Panc1 (cell line): ENCODE data around the gene RAET1E. TPM values are rescaled to one million over a fixed set of nuclear protein-coding genes. Genes with fewer than 3 reads are reported as not detected.

Experiments
- ATAC-seq: fragments of 200-7000 bp; cut with Tn5 transposase; 2 replicates; pipeline ENCODE4 v1.9.1; 2020; ENCODE audit warnings: mild to moderate bottlenecking, moderate library complexity
- BruUV-seq: library from RNA; stranded (reverse); fragments of 400-500 nt; replicated peaks from 2 replicates; lab custom pipeline; 2021; lab: Mats Ljungman, UMichigan
- CTCF ChIA-PET: fragments of 300-600 bp; sonication (Branson Sonifier 250); formaldehyde crosslinking; loops from one replicate; lab custom pipeline; 2022; ENCODE audit warnings: antibody characterized with exemption; lab: Charles Lee
- POLR2A ChIA-PET: fragments of 300-600 bp; sonication (Branson Sonifier 250); formaldehyde crosslinking; loops from one replicate; lab custom pipeline; 2022; ENCODE audit warnings: antibody characterized with exemption; lab: Charles Lee
- DNase-seq: peaks from one replicate; pipeline ENCODE4 v3.0.0-alpha.2; 2010; ENCODE audit warnings: low read depth, low spot score
- H3K27ac ChIP-seq: 2 replicates; pipeline ENCODE4 v1.5.1; 2011; ENCODE audit warnings: mild to moderate bottlenecking, low read length, inconsistent platforms
- H3K27me3 ChIP-seq: fragments of 200-500 bp; sonication (Bioruptor generic); 2 replicates; pipeline ENCODE4 v1.6.0; 2014; ENCODE audit warnings: low read length, inconsistent platforms; ENCODE audit not compliant: control insufficient read depth, insufficient read depth
- H3K36me3 ChIP-seq: fragments of 200-500 bp; sonication (Bioruptor generic); 2 replicates; pipeline ENCODE4 v1.5.1; 2014; ENCODE audit warnings: inconsistent platforms, mild to moderate bottlenecking, low read length, moderate library complexity; ENCODE audit not compliant: control insufficient read depth, insufficient read depth
- H3K4me1 ChIP-seq: 2 replicates; pipeline ENCODE4 v1.5.1; 2011; ENCODE audit warnings: inconsistent platforms, mild to moderate bottlenecking, low read length, moderate library complexity; ENCODE audit not compliant: control insufficient read depth, insufficient read depth
- H3K4me3 ChIP-seq, 2 experiments: 2 replicates each; pipeline ENCODE4 v1.5.1; 2011 to 2012; ENCODE audit warnings: low read depth in 2 of 2, low read length in 2 of 2, mild to moderate bottlenecking in 2 of 2, inconsistent platforms in 1 of 2, moderate library complexity in 1 of 2
- H3K9me3 ChIP-seq: fragments of 200-500 bp; sonication (Bioruptor generic); 2 replicates; pipeline ENCODE4 v1.5.1; 2014; ENCODE audit warnings: low read depth, mild to moderate bottlenecking, inconsistent platforms, low read length, moderate library complexity; ENCODE audit not compliant: control insufficient read depth, insufficient read depth
- POLR2AphosphoS5 ChIP-seq: IDR thresholded peaks from 2 replicates; pipeline ENCODE4 v1.6.1; 2012; ENCODE audit warnings: mild to moderate bottlenecking, low read depth, low read length, moderate library complexity
- REST ChIP-seq, 2 experiments: IDR thresholded peaks; 2 replicates each; pipeline ENCODE4 v1.6.1; 2011 to 2012; ENCODE audit warnings: low read depth in 2 of 2, control low read depth in 1 of 2, low read length in 1 of 2, mild to moderate bottlenecking in 1 of 2, moderate library complexity in 1 of 2; ENCODE audit not compliant: insufficient read depth in 1 of 2
- SIN3A ChIP-seq: IDR thresholded peaks from 2 replicates; pipeline ENCODE4 v1.6.1; 2012; ENCODE audit warnings: low read depth, mild to moderate bottlenecking, low read length, moderate library complexity, borderline replicate concordance; ENCODE audit not compliant: insufficient read depth
- TCF7L2 ChIP-seq: IDR thresholded peaks from 2 replicates; pipeline ENCODE4 v1.6.1; 2011; ENCODE audit warnings: mild to moderate bottlenecking, low read depth, low read length, inconsistent platforms
- in situ Hi-C: cut with HindIII; loops from 2 replicates; pipeline ENCODE4 v1.10.0; 2016; ENCODE audit warnings: low sequenced_read_pairs, low pct_unique_long_range_greater_than_20kb
- intact Hi-C: fragments of 100-400 bp; cut with micrococcal nuclease; formaldehyde crosslinking; loops from one replicate; pipeline ENCODE4 v1.10.0; 2022; ENCODE audit not compliant: unreplicated experiment
- total RNA-seq: library from RNA; stranded (reverse); gene quantifications from one replicate; pipeline ENCODE4 v1.2.1, GENCODE V29; 2021; ENCODE audit not compliant: unreplicated experiment
- TF ChIP-seq, protein P1 (sequence below): fragments of 450-650 bp; IDR thresholded peaks from 2 replicates; pipeline ENCODE4 v1.5.1; 2017; ENCODE audit warnings: mild to moderate bottlenecking

The RAET1E gene
- total RNA-seq, 1 experiment from 2014 or later, result 1.8 TPM

- ChIA-PET CTCF (interaction anchor here (0.5 to 1.4 kb wide), 2 partner anchors 20 to 428 kb away, joined by 3 read pairs; no protein-coding TSS in a partner anchor), POLR2A (interaction anchor here (0.5 kb wide), 1 partner anchor 183 kb away, joined by 3 read pairs; no protein-coding TSS in a partner anchor)
- in situ Hi-C loops, result no loop called here
- no peaks in the 10 kb centered on the region for H3K36me3 ChIP-seq
- H3K27me3 ChIP-seq, result no peaks in the 10 kb centered on the region
- TF ChIP-seq, protein P1, sequence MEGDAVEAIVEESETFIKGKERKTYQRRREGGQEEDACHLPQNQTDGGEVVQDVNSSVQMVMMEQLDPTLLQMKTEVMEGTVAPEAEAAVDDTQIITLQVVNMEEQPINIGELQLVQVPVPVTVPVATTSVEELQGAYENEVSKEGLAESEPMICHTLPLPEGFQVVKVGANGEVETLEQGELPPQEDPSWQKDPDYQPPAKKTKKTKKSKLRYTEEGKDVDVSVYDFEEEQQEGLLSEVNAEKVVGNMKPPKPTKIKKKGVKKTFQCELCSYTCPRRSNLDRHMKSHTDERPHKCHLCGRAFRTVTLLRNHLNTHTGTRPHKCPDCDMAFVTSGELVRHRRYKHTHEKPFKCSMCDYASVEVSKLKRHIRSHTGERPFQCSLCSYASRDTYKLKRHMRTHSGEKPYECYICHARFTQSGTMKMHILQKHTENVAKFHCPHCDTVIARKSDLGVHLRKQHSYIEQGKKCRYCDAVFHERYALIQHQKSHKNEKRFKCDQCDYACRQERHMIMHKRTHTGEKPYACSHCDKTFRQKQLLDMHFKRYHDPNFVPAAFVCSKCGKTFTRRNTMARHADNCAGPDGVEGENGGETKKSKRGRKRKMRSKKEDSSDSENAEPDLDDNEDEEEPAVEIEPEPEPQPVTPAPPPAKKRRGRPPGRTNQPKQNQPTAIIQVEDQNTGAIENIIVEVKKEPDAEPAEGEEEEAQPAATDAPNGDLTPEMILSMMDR, result no peak
- no peak for TF ChIP-seq REST (IDR thresholded peaks at IDR 0.05; ENCODE audit: insufficient read depth in 1 of 2, low read depth in 2 of 2, low read length in 1 of 2)
- no peak for TF ChIP-seq TCF7L2
- TF ChIP-seq POLR2AphosphoS5, result no peak
- no peak for TF ChIP-seq SIN3A
- peak overlapping the region; percentile 74 to 75 for H3K4me3 ChIP-seq
- intact Hi-C loops, result loop anchor here (10.0 kb wide), 1 partner anchor 64 kb away; the partner anchor contains the start of gene RAET1G
- DNase-seq, result no peak
- no peak; the same call in 1 of the 2 replicates for ATAC-seq
- H3K9me3 ChIP-seq, result no peaks in the 10 kb centered on the region
- peak overlapping the region; percentile 93 for H3K27ac ChIP-seq
- no TSS peak for BruUV-seq
- peaks cover 48% of the 10 kb centered on the region for H3K4me1 ChIP-seq
These were observed 37.4 kb downstream of the RAET1E start for GRCh38 chr6:149860513-149860833.

DNA sequence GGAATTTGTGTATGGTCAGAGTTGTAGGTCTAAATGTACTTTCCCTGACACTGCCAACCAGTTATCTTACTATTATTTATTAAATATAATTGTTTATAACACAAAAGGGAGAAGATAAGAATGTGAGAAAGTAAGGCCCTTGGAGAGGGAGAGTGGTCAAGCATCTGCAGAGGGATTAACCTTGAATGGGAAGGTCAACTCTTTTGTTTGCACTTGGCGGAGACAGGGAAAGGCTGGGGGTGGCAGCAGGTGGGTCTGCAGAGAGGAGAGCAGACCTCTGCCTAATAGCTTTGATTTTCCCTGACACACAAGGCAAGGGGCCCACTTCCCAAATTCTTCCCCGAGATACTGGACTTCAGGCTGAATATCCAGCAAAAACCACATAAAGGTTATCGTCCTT lies 38.0 kb downstream of the RAET1E start:
- Histone ChIP-seq H3K9me3 (no peaks in the 10 kb centered on the region), H3K4me3 (peak overlapping the region; percentile 74 to 75; a peak in 3 of 4 replicates), H3K36me3 (no peaks in the 10 kb centered on the region), H3K27me3 (no peaks in the 10 kb centered on the region), H3K27ac (peak overlapping the region; percentile 93), H3K4me1 (peaks cover 50% of the 10 kb centered on the region)
- in situ Hi-C loops (no loop called here), intact Hi-C loops (loop anchor here (10.0 kb wide), 1 partner anchor 65 kb away; the partner anchor contains the start of gene RAET1G)
- no TSS peak for BruUV-seq
- no peak for TF ChIP-seq TCF7L2
- TF ChIP-seq POLR2AphosphoS5, result 0 out of 2 replicates have a peak, but pooled peaks have one; percentile 24
- ATAC-seq (no peak), DNase-seq (no peak)
- POLR2A ChIA-PET, result interaction anchor here (0.5 kb wide), 1 partner anchor 184 kb away, joined by 3 read pairs; no protein-coding TSS in a partner anchor
- CTCF ChIA-PET, result no interaction called here

DNA sequence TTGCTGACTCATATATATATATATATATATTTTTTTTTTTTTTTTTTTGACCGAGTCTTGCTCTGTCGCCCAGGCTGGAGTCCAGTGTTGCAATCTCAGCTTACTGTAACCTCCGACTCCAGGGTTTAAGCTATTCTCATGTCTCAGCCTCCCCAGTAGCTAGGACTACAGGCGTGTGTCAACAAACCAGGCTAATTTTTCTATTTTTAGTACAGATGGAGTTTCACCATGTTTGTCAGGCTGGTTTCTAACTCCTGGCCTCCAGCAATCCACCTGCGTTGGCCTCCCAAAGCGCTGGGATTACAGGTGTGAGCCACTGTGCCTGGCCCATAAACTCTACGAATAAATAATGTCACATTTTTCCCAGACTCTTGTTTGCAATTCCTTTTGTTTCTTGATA lies 38.5 kb downstream of the RAET1E start:
- no peak for TF ChIP-seq REST (IDR thresholded peaks at IDR 0.05; ENCODE audit: insufficient read depth in 1 of 2, low read depth in 2 of 2, low read length in 1 of 2)
- TF ChIP-seq, protein P1, result no peak
- no peak for TF ChIP-seq TCF7L2
- no peak for TF ChIP-seq POLR2AphosphoS5
- no peak for DNase-seq
- Histone ChIP-seq H3K4me3 (peak overlapping the region in 1 of 2 experiments; percentile 12; a peak in 2 of 4 replicates), H3K36me3 (no peaks in the 10 kb centered on the region), H3K9me3 (no peaks in the 10 kb centered on the region), H3K4me1 (peaks cover 53% of the 10 kb centered on the region), H3K27me3 (no peaks in the 10 kb centered on the region), H3K27ac (peak overlapping the region; percentile 93)
- no TSS peak for BruUV-seq
- in situ Hi-C loops, result no loop called here
- ChIA-PET CTCF (no interaction called here), POLR2A (no interaction called here)
- no peak for ATAC-seq
- intact Hi-C loops, result no loop called here
